Measurements from ENCODE around the gene IARS2. TPM values are rescaled to one million over a fixed set of nuclear protein-coding genes. Genes with fewer than 3 reads are reported as not detected.

IARS2 gene
- total RNA-seq, 1 experiment from 2014 or later, result 106 TPM

GRCh38 chr1:220151454-220151853 is 57.5 kb downstream of the IARS2 start:
- H3K27ac ChIP-seq (ENCODE audit: low read length), result no peak overlapping the region
- peaks cover 33% of the 10 kb centered on the region for H3K36me3 ChIP-seq (ENCODE audit: control insufficient read depth, insufficient read depth, low read length)
- no peaks in the 10 kb centered on the region for H3K4me1 ChIP-seq (ENCODE audit: control insufficient read depth, insufficient read depth, low read length)
- H3K9me3 ChIP-seq (ENCODE audit: control insufficient read depth, insufficient read depth, low read depth, low read length), result no peaks in the 10 kb centered on the region
- no TSS peak for BruUV-seq (replicated peaks)
- TF ChIP-seq SIN3A (IDR thresholded peaks at IDR 0.05; ENCODE audit: borderline replicate concordance, insufficient read depth, low read depth, low read length) (no peak), CTCF (IDR thresholded peaks at IDR 0.05) (no peak), POLR2AphosphoS5 (IDR thresholded peaks at IDR 0.05; ENCODE audit: low read depth, low read length) (no peak), REST (IDR thresholded peaks at IDR 0.05; ENCODE audit: insufficient read depth in 1 of 2, low read depth in 2 of 2, low read length in 1 of 2) (no peak), TCF7L2 (IDR thresholded peaks at IDR 0.05; ENCODE audit: low read depth, low read length) (no peak)
- DNase-seq (ENCODE audit: low read depth, low spot score) (no peak), ATAC-seq (no peak)
- ChIA-PET POLR2A (no interaction called here), CTCF (no interaction called here)
- intact Hi-C loops (cut with micrococcal nuclease; ENCODE audit: unreplicated experiment), result no loop called here
- in situ Hi-C loops (cut with HindIII; ENCODE audit: low pct_unique_long_range_greater_than_20kb, low sequenced_read_pairs), result no loop called here
- H3K27me3 ChIP-seq (ENCODE audit: control insufficient read depth, insufficient read depth, low read length), result no peaks in the 10 kb centered on the region
- no peak overlapping the region for H3K4me3 ChIP-seq (ENCODE audit: low read depth in 2 of 2, low read length in 2 of 2)

- Histone ChIP-seq H3K27me3 (ENCODE audit: control insufficient read depth, insufficient read depth, low read length) (no peaks in the 10 kb centered on the region), H3K36me3 (ENCODE audit: control insufficient read depth, insufficient read depth, low read length) (peaks cover 28% of the 10 kb centered on the region), H3K27ac (ENCODE audit: low read length) (no peak overlapping the region), H3K9me3 (ENCODE audit: control insufficient read depth, insufficient read depth, low read depth, low read length) (no peaks in the 10 kb centered on the region), H3K4me1 (ENCODE audit: control insufficient read depth, insufficient read depth, low read length) (no peaks in the 10 kb centered on the region), H3K4me3 (ENCODE audit: low read depth in 2 of 2, low read length in 2 of 2) (no peak overlapping the region)
- in situ Hi-C loops (cut with HindIII; ENCODE audit: low pct_unique_long_range_greater_than_20kb, low sequenced_read_pairs), result no loop called here
- CTCF ChIA-PET, result no interaction called here
- POLR2A ChIA-PET, result no interaction called here
- no peak for TF ChIP-seq REST (IDR thresholded peaks at IDR 0.05; ENCODE audit: insufficient read depth in 1 of 2, low read depth in 2 of 2, low read length in 1 of 2)
- no peak for TF ChIP-seq TCF7L2 (IDR thresholded peaks at IDR 0.05; ENCODE audit: low read depth, low read length)
- TF ChIP-seq SIN3A (IDR thresholded peaks at IDR 0.05; ENCODE audit: borderline replicate concordance, insufficient read depth, low read depth, low read length), result no peak
- TF ChIP-seq POLR2AphosphoS5 (IDR thresholded peaks at IDR 0.05; ENCODE audit: low read depth, low read length), result no peak
- no TSS peak for BruUV-seq (replicated peaks)
- ATAC-seq, result no peak
- DNase-seq (ENCODE audit: low read depth, low spot score), result no peak
- intact Hi-C loops (cut with micrococcal nuclease; ENCODE audit: unreplicated experiment), result no loop called here
Measured at GRCh38 chr1:220153147-220153546, 59.2 kb downstream of the IARS2 start.

Data from Panc1 (cell line).